Endodermal cell (in vitro differentiated cells): ENCODE results near the gene CDKN2A. TPM values are rescaled to one million over a fixed set of nuclear protein-coding genes. Genes with fewer than 3 reads are reported as not detected.

Experiments used
- DNase-seq: peaks from one replicate; pipeline ENCODE4 v3.0.0-alpha.2; 2017
- H3K27ac ChIP-seq: 2 replicates; pipeline ENCODE4 v1.5.1; 2013; ENCODE audit warnings: mild to moderate bottlenecking, low read depth, low read length, moderate library complexity
- H3K27me3 ChIP-seq: 2 replicates; pipeline ENCODE4 v1.6.1; 2013; ENCODE audit warnings: mild to moderate bottlenecking, low read length, moderate library complexity; ENCODE audit not compliant: insufficient read depth, control insufficient read depth, poor library complexity, severe bottlenecking
- H3K36me3 ChIP-seq: 2 replicates; pipeline ENCODE4 v1.7.0; 2013; ENCODE audit warnings: mild to moderate bottlenecking, low read length, moderate library complexity; ENCODE audit not compliant: control insufficient read depth, insufficient read depth
- H3K4me1 ChIP-seq: one replicate; pipeline ENCODE4 v1.7.0; 2013; ENCODE audit warnings: low read length; ENCODE audit not compliant: control insufficient read depth, insufficient read depth
- H3K4me3 ChIP-seq: 2 replicates; pipeline ENCODE4 v1.5.1; 2013; ENCODE audit warnings: mild to moderate bottlenecking, low read length, moderate library complexity
- H3K9ac ChIP-seq: 2 replicates; pipeline ENCODE4 v1.6.1; 2013; ENCODE audit warnings: mild to moderate bottlenecking, low read length, moderate library complexity; ENCODE audit not compliant: poor library complexity, severe bottlenecking; ENCODE audit errors: extremely low read depth
- H3K9me3 ChIP-seq: 2 replicates; pipeline ENCODE4 v1.6.1; 2013; ENCODE audit warnings: mild to moderate bottlenecking, low read length, moderate library complexity; ENCODE audit not compliant: control insufficient read depth
- H3K27ac Mint-ChIP-seq: 2 replicates; pipeline ENCODE4 v1.8.0; 2020; ENCODE audit warnings: mixed read lengths
- H3K27me3 Mint-ChIP-seq: 2 replicates; pipeline ENCODE4 v1.8.0; 2021; ENCODE audit warnings: mild to moderate bottlenecking, mixed read lengths; ENCODE audit not compliant: insufficient read depth
- H3K36me3 Mint-ChIP-seq: 2 replicates; pipeline ENCODE4 v1.8.0; 2020; ENCODE audit warnings: low read depth, mixed read lengths
- H3K4me1 Mint-ChIP-seq: 2 replicates; pipeline ENCODE4 v1.8.0; 2020; ENCODE audit warnings: mixed read lengths
- H3K4me3 Mint-ChIP-seq: 2 replicates; pipeline ENCODE4 v1.8.0; 2020; ENCODE audit warnings: mild to moderate bottlenecking, moderate library complexity, mixed read lengths
- H3K9me3 Mint-ChIP-seq: 2 replicates; pipeline ENCODE4 v1.8.0; 2020; ENCODE audit warnings: mild to moderate bottlenecking, mixed read lengths
- WGBS, 2 experiments: methylation state at CpG; one replicate each; pipeline versions ENCODE4 v1.1.5 to v1.1.7; 2013; ENCODE audit warnings: missing lambda C conversion rate in 2 of 2, mixed read lengths in 1 of 2; ENCODE audit not compliant: insufficient coverage in 1 of 2, insufficient read length in 1 of 2; 5-methylcytosine and 5-hydroxymethylcytosine counted together
- long read RNA-seq, 4 experiments: library from polyadenylated mRNA in 2 of 4; library from RNA in 1 of 4; library from capped mRNA in 1 of 4; stranded (forward) in 3 of 4; unstranded in 1 of 4; transcript quantifications; one replicate each; pipeline ENCODE4 v2.0.0, GENCODE V29; 2020 to 2021; ENCODE audit warnings: inconsistent platforms in 1 of 4
- polyA plus RNA-seq, 2 experiments: library from polyadenylated mRNA; stranded (reverse); fragments of 50-300 nt; gene quantifications; one replicate each; pipeline ENCODE4 v1.2.3, GENCODE V29; 2013
- total RNA-seq, 2 donors: library from RNA; stranded (reverse); fragmentation: NEBNext Ultra II Directional in 1 of 2; extraction: Animal tissue kit (Norgen Biotek cat#: 25700) in 1 of 2; gene quantifications; 2 replicates in 1 of 2; 3 replicates in 1 of 2; pipeline ENCODE4 v1.2.1, GENCODE V29; 2021
- TF ChIP-seq, protein P1 (sequence below): fragments of 200-600 bp; sonication (generic); conservative IDR thresholded peaks from 2 replicates; pipeline ENCODE4 v1.5.0; 2021; ENCODE audit warnings: antibody characterized with exemption, mild to moderate bottlenecking

The CDKN2A gene
- total RNA-seq: 1 to 10 TPM; 1.9 to 6.7 TPM
- polyA plus RNA-seq (2013, experiment 1 of 2): 2.1 TPM
- polyA plus RNA-seq (2013, experiment 2 of 2): 3.9 TPM
- long read RNA-seq, experiment 1, partial matches to known transcripts: 0 of 1 reads
- long read RNA-seq, experiment 1, other reads (novel, unspliced or antisense): 0 of 1 reads
- long read RNA-seq, experiment 2, transcript CDKN2A-201 (3 exons, 1,218 nt): major isoform, 7 of 11 reads
- long read RNA-seq, experiment 2, partial matches to known transcripts: 1 of 11 reads
- long read RNA-seq, experiment 2, other reads (novel, unspliced or antisense): 0 of 11 reads
- long read RNA-seq, experiment 3: 0 reads
- long read RNA-seq, experiment 4: 0 reads

DNA sequence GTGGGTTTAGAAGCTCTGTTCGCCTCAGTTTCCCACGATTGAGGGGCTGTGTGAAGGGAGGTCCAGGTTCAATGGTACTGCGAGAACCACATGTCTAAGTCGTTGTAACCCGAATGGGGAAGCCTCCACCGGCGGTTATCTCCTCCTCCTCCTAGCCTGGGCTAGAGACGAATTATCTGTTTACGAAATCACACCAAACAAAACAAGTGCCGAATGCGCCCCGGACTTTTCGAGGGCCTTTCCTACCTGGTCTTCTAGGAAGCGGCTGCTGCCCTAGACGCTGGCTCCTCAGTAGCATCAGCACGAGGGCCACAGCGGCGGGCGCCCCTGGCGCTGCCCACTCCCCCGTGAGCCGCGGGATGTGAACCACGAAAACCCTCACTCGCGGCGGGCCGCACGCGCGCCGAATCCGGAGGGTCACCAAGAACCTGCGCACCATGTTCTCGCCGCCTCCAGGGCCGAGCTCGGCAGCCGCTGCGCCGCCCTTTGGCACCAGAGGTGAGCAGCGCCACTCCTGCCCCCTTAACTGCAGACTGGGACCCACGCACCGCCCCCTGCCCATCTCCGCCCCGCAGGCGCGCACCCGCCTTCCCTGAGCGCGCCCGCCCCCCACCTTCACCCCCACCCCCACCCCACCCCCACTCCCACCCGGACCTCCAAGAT lies at the start of gene CDKN2A:
Gene CDKN2A (minus strand): TSS at position 500 of the 663 bp plus-strand sequence.
- no peaks in the 10 kb centered on the region for H3K36me3 ChIP-seq
- TF ChIP-seq, protein P1, sequence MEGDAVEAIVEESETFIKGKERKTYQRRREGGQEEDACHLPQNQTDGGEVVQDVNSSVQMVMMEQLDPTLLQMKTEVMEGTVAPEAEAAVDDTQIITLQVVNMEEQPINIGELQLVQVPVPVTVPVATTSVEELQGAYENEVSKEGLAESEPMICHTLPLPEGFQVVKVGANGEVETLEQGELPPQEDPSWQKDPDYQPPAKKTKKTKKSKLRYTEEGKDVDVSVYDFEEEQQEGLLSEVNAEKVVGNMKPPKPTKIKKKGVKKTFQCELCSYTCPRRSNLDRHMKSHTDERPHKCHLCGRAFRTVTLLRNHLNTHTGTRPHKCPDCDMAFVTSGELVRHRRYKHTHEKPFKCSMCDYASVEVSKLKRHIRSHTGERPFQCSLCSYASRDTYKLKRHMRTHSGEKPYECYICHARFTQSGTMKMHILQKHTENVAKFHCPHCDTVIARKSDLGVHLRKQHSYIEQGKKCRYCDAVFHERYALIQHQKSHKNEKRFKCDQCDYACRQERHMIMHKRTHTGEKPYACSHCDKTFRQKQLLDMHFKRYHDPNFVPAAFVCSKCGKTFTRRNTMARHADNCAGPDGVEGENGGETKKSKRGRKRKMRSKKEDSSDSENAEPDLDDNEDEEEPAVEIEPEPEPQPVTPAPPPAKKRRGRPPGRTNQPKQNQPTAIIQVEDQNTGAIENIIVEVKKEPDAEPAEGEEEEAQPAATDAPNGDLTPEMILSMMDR: peak; percentile 34
- Mint-ChIP-seq H3K4me1 (peaks cover 22% of the 10 kb centered on the region), H3K27me3 (peaks cover 90% of the 10 kb centered on the region), H3K9me3 (no peaks in the 10 kb centered on the region), H3K27ac (no peak within 1 kb of the TSS), H3K36me3 (no peaks in the 10 kb centered on the region), H3K4me3 (peak within 1 kb of the TSS; percentile 64)
- peak within 1 kb of the TSS; percentile 87 for H3K4me3 ChIP-seq
- peaks cover 96% of the 10 kb centered on the region for H3K27me3 ChIP-seq
- H3K9me3 ChIP-seq: no peaks in the 10 kb centered on the region
- DNase-seq: peak; percentile 84
- WGBS, 2 experiments: 1% methylated on average over 21 to 44 of the region's 53 CpGs
- no peak within 1 kb of the TSS for H3K27ac ChIP-seq
- no peaks in the 10 kb centered on the region for H3K4me1 ChIP-seq
- no peak within 1 kb of the TSS for H3K9ac ChIP-seq

GRCh38 chr9:22043928-22044327 lies 49.7 kb upstream of the CDKN2A start:
- WGBS, 2 experiments: 50% methylated on average over 2 of the region's 3 CpGs; no CpG with 5 or more reads in 1 of the 2 experiments
- DNase-seq: no peak
- TF ChIP-seq, protein P1: no peak
- Mint-ChIP-seq H3K36me3 (no peaks in the 10 kb centered on the region), H3K4me3 (no peak overlapping the region), H3K27me3 (peaks cover 5% of the 10 kb centered on the region), H3K4me1 (no peaks in the 10 kb centered on the region), H3K9me3 (no peaks in the 10 kb centered on the region), H3K27ac (no peak overlapping the region)
- H3K27ac ChIP-seq: no peak overlapping the region
- H3K4me3 ChIP-seq: no peak overlapping the region
- H3K9me3 ChIP-seq: no peaks in the 10 kb centered on the region
- H3K27me3 ChIP-seq: no peaks in the 10 kb centered on the region
- no peak overlapping the region for H3K9ac ChIP-seq
- H3K4me1 ChIP-seq: no peaks in the 10 kb centered on the region
- H3K36me3 ChIP-seq: no peaks in the 10 kb centered on the region

- Histone ChIP-seq H3K27ac (no peak overlapping the region), H3K4me1 (no peaks in the 10 kb centered on the region), H3K27me3 (no peaks in the 10 kb centered on the region), H3K9ac (no peak overlapping the region), H3K4me3 (no peak overlapping the region), H3K36me3 (no peaks in the 10 kb centered on the region), H3K9me3 (no peaks in the 10 kb centered on the region)
- Mint-ChIP-seq H3K9me3 (no peaks in the 10 kb centered on the region), H3K27ac (no peak overlapping the region), H3K4me1 (no peaks in the 10 kb centered on the region), H3K27me3 (peaks cover 5% of the 10 kb centered on the region), H3K36me3 (no peaks in the 10 kb centered on the region), H3K4me3 (no peak overlapping the region)
- TF ChIP-seq, protein P1: no peak
- DNase-seq: no peak
- 68 to 83% methylated on average over 1 of the region's 1 CpG for WGBS, 2 experiments
Measured at GRCh38 chr9:22041775-22042174, 47.6 kb upstream of the CDKN2A start.
